B cell (primary cell): ENCODE data around the gene NUP54.

Experiments used
- EZH2 ChIP-seq: IDR thresholded peaks from 2 replicates; pipeline ENCODE4 v1.6.1; 2012; ENCODE audit warnings: borderline replicate concordance, low read depth, mild to moderate bottlenecking, moderate library complexity, low read length; ENCODE audit not compliant: insufficient read depth, poor library complexity, severe bottlenecking
- TF ChIP-seq, protein P1 (sequence below): fragments of 200-600 bp; IDR thresholded peaks from one replicate; pipeline ENCODE4 v1.8.0; 2022; ENCODE audit warnings: antibody characterized with exemption, mild to moderate bottlenecking

- TF ChIP-seq, protein P1, sequence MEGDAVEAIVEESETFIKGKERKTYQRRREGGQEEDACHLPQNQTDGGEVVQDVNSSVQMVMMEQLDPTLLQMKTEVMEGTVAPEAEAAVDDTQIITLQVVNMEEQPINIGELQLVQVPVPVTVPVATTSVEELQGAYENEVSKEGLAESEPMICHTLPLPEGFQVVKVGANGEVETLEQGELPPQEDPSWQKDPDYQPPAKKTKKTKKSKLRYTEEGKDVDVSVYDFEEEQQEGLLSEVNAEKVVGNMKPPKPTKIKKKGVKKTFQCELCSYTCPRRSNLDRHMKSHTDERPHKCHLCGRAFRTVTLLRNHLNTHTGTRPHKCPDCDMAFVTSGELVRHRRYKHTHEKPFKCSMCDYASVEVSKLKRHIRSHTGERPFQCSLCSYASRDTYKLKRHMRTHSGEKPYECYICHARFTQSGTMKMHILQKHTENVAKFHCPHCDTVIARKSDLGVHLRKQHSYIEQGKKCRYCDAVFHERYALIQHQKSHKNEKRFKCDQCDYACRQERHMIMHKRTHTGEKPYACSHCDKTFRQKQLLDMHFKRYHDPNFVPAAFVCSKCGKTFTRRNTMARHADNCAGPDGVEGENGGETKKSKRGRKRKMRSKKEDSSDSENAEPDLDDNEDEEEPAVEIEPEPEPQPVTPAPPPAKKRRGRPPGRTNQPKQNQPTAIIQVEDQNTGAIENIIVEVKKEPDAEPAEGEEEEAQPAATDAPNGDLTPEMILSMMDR = no peak
- TF ChIP-seq EZH2 = no peak
Observed at GRCh38 chr4:76153356-76153755, 5.2 kb upstream of the NUP54 start.
